ENCODE data around the gene SLC39A9.
"Not testable (repeated sequence)": the region's sequence is repeated elsewhere in the genome, so short reads cannot be mapped to it uniquely, and the experiment has no call there.

The SLC39A9 gene

DNA sequence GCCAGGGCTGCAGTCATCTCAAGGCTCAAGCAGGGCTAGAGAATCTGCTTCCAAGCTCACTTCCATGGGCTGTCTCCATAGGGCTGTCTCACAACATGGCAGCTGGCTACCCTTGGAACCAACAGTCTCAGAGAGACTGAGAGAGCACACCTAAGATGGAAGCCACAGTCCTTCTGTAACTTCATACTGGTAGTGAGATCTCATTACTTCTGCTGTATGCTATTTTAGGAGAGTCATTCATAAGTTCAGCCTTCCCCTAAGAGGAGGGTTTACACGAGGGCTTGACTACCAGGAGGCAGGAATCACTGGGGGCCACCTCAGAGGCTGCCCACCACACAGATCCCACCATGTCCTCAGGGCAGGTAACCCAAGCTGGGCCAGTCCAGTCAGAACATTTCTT is 30.1 kb upstream of the SLC39A9 start:
- no peak for DNase-seq (ENCODE audit: low spot score)

GRCh38 chr14:69370061-69370460 is 28.4 kb upstream of the SLC39A9 start:
- DNase-seq (ENCODE audit: low spot score), result no peak

- no peak for DNase-seq (ENCODE audit: low spot score)
Measured at GRCh38 chr14:69372146-69372545, 26.3 kb upstream of the SLC39A9 start.

GRCh38 chr14:69373104-69373503 is 25.4 kb upstream of the SLC39A9 start:
- no peak for DNase-seq (ENCODE audit: low spot score)

- DNase-seq (ENCODE audit: low spot score), result no peak
Measured at GRCh38 chr14:69374235-69374634, 24.3 kb upstream of the SLC39A9 start.

- no peak for DNase-seq (ENCODE audit: low spot score)
Measured at GRCh38 chr14:69375182-69375581, 23.3 kb upstream of the SLC39A9 start.

GRCh38 chr14:69375722-69376121 is 22.8 kb upstream of the SLC39A9 start:
- no peak for DNase-seq (ENCODE audit: low spot score)

- no peak for DNase-seq (ENCODE audit: low spot score)
Measured at GRCh38 chr14:69376439-69376838, 22.1 kb upstream of the SLC39A9 start.

GRCh38 chr14:69378274-69378673 is 20.2 kb upstream of the SLC39A9 start:
- DNase-seq (ENCODE audit: low spot score), result no peak

DNA sequence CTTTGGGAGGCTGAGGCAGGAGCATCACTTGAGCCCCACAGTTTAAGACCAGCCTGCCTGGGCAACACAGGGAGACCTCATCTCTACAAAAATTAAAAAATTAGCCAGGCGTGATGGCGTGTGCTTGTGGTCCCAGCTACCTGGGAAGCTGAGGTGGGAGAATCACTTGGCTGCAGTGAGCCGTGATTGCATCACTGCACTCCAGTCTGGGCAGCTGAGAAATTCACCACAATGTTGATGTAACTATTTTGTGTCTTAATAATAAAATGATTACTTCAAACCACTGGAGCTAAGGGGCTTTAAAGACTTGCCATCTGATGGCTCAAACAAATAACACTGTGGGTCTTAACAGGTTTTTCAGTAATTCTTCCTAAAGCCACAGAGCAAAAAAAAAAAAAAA is 11.2 kb upstream of the SLC39A9 start:
- DNase-seq (ENCODE audit: low spot score), result no peak

GRCh38 chr14:69391400-69391799 is 7.1 kb upstream of the SLC39A9 start:
- DNase-seq (ENCODE audit: low spot score), result not testable (repeated sequence)

DNA sequence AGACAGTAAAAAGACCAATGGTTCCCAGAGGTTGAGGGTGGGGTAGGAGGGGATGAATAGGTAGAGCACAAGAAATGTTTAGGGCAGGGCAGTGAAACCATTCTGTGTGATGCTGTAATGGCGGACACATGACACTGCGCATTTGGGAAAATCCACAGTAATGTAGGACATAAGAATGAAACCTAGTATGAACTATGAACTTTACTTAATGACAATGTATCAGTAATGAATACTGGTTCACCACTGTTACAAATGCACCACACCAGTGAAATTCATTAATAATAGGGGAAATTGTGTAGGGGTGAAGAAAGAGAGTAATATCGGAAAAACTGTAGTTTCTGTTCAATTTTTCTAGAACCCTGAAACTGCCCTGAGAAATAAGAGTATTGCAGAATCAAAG is 6.0 kb upstream of the SLC39A9 start:
- DNase-seq (ENCODE audit: low spot score), result no peak

DNA sequence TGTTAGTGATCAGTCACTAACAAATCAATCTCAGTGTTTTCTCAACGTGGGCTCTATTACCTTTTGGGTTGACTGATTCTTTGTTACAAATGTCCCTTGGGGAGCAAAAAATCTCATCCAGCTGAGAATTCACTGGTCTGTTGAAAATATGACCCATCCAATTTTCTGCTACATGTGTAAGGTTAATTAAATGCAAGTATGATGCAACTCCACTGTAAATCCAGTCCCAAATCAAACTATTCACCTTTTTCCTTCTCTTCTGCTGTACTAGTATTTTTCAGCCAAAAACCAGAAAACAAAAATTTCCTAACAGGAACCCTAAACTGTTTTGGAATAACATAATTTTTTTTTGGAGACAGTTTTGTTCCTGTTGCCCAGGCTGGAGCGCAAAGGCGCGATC is 2.6 kb upstream of the SLC39A9 start:
- no peak for DNase-seq (ENCODE audit: low spot score)

DNA sequence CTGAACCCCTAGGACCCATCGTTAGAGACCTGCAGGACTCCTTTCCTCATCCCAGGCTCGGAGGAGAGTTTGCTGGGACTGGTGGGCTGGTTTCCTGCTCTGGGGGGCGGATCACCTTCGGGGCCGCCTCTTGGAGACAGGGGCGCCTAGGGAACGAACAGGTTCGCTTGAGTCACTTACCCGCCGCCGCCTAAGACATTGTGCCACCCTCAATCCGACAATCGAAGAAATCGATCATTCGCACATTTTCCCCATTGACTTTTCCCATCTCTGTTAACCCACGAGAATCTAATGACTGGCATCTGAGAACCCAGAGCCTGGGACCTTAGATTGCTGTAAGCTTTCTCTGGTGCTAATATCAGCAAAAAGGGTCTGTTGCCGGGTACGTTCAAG is 322 bp downstream of the SLC39A9 start:
- DNase-seq (ENCODE audit: low spot score), result no peak

- no peak for DNase-seq (ENCODE audit: low spot score)
Measured at GRCh38 chr14:69399750-69400149, 1.3 kb downstream of the SLC39A9 start.

GRCh38 chr14:69400154-69400553 is 1.7 kb downstream of the SLC39A9 start:
- DNase-seq (ENCODE audit: low spot score), result no peak

DNA sequence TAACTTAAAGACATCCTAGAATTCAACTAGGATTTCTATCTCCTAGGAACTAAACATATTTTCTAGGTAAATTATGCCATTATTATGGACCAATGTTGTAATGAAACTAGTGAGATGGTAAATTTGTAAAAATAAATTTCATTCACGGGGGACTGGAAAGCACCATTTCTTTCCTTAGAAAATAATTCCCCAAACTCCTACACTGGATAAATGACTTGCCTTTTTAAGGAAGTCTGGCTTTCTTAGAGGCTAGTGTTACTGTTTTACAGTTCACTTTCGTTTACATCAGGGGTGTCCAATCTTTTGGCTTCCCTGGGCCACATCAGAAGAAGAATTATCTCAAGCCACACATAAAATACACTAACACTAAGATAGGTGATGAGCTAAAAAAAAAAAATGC is 3.3 kb downstream of the SLC39A9 start:
- no peak for DNase-seq (ENCODE audit: low spot score)

- DNase-seq (ENCODE audit: low spot score), result no peak
Measured at GRCh38 chr14:69404478-69404877, 6.0 kb downstream of the SLC39A9 start.

DNA sequence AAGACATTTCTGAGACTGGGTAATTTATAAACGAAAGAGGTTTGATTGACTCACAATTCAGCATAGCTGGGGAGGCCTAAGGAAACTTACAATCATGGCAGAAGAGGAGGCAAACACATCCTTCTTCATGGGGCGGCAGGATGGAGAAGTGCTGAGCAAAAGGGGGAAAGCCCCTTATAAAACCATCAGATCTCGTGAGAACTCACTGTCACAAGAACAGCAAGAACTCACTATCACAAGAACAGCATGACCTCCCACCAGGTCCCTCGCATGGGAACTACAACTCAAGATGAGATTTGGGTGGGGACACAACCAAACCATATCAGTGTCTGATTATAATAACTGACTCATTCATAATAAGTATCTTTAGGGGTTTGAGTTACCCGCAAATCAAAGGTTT is 6.4 kb downstream of the SLC39A9 start:
- no peak for DNase-seq (ENCODE audit: low spot score)

DNA sequence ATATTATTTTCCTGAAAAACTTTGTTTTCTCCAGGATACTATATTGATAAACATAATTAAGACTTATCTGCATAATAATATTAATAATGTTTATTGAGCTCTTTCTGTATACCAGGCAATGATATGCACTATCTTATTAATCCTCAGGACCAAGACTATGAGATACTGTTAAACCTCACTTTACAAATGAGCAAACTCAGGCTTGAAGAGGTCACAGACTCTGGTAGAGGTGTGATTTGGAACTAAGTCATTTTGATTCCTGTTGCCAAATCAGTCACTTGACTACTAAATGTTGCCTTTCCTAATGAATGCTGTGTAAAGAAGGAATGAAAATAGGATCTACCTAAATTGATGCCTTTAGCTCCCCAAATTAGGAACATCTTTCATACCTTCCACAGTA is 7.3 kb downstream of the SLC39A9 start:
- no peak for DNase-seq (ENCODE audit: low spot score)

DNA sequence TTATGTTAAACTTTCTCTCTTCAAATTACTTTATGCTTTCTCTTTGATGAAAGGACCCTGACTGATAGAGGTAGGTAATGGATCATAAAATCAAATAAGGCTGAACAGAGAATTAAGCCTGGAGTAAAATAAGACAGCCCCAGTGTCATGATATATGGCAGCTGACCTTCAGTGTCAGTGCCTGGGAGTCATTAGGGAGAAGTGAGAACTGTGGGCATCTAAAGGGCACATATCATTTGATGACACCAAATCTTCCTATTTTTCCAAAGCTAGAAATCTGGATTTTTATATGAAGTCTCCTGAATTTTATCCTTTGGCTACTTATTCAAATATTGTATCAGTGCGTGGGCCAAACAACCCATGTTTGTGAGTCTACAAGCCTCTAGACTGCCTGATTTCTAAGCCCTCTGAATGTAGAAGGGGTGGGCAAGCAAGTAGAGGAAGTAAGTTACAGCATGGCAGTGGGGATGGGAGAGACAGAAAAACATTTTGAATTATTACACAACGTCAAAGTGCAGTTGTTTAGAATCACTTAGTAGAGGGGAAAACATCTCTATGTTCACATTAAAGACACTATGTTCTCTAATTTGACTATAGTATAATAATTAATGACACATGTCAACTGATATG is 10.0 kb downstream of the SLC39A9 start:
- no peak for DNase-seq (ENCODE audit: low spot score)

DNA sequence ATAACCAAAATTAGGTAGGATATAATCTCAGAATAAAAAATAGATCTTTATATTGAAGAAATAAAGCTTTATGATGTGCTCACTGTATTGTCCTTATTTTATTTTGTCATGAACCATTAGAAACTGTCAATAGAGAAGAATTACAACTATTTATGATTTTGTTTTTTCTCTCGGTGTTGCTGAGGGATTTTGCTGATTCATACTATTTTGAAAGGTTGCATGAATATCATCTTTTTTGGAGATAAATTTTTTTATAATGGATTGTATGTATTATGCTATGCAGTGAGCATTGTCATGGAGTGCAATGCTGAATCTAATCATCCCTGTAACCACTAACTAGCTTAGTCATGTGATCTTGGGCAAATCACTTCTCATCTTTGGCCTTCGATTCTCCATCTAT is 15.0 kb downstream of the SLC39A9 start:
- DNase-seq (ENCODE audit: low spot score), result no peak

DNA sequence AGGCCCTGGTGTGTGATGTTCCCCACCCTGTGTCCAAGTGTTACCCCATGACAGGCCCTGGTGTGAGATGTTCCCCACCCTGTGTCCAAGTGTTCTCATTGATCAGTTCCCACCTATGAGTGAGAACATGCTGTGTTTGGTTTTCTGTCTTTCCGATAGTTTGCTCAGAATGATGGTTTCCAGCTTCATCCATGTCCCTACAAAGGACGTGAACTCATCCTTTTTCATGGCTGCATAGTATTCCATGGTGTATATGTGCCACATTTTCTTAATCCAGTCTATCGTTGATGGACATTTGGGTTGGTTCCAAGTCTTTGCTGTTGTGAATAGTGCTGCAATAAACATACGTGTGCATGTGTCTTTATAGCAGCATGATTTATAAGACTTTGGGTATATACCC is 17.6 kb downstream of the SLC39A9 start:
- DNase-seq (ENCODE audit: low spot score), result not testable (repeated sequence)

DNA sequence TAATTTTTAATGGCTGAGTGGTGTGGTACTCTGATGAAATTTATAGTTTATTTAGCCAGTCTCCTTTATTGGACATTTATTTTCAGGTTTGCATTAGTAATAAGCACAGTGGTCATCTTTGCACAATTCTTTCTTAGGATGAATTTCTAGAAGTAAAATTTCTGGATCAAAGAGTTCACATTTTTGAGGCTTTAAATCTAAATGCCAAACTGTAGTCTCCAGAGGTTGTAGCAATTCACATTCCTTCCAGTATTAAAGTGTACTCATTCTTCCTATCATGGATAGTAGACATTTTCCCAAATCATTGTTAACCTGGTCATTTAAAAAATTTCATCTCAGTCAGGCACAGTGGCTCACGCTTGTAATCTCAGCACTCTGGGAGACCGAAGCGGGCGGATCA is 24.8 kb downstream of the SLC39A9 start:
- DNase-seq (ENCODE audit: low spot score), result no peak
